Esophagus (tissue), 2 donors: ENCODE results near the gene BRD3. TPM values are rescaled to one million over a fixed set of nuclear protein-coding genes. Genes with fewer than 3 reads are reported as not detected.
A peak's percentile ranks its signal among the peaks of the same experiment; 100 is the strongest.

ENCODE experiments used
- H3K27ac ChIP-seq, 2 donors: one replicate each; pipeline ENCODE4 v1.5.1; 2013; ENCODE audit warnings: low read depth in 2 of 2, mild to moderate bottlenecking in 2 of 2, inconsistent platforms in 1 of 2, low read length in 1 of 2, moderate library complexity in 1 of 2
- H3K27me3 ChIP-seq, 2 donors: one replicate each; pipeline ENCODE4 v1.6.1; 2013; ENCODE audit warnings: low read length in 2 of 2, control low read depth in 1 of 2, mild to moderate bottlenecking in 1 of 2; ENCODE audit not compliant: insufficient read depth in 2 of 2, control insufficient read depth in 1 of 2
- H3K36me3 ChIP-seq, 2 donors: one replicate each; pipeline ENCODE4 v1.6.1; 2013; ENCODE audit warnings: low read length in 1 of 2; ENCODE audit not compliant: control insufficient read depth in 2 of 2, insufficient read depth in 2 of 2
- H3K4me1 ChIP-seq, 2 donors: one replicate each; pipeline ENCODE4 v1.6.1; 2013; ENCODE audit warnings: low read length in 1 of 2; ENCODE audit not compliant: control insufficient read depth in 2 of 2, insufficient read depth in 2 of 2
- H3K4me3 ChIP-seq, 2 donors: one replicate each; pipeline ENCODE4 v1.5.1; 2013; ENCODE audit warnings: low read length in 2 of 2, mild to moderate bottlenecking in 2 of 2, low read depth in 1 of 2, moderate library complexity in 1 of 2
- H3K9me3 ChIP-seq, 2 donors: one replicate each; pipeline ENCODE4 v1.6.1; 2013; ENCODE audit warnings: mild to moderate bottlenecking in 2 of 2, low read depth in 1 of 2, low read length in 1 of 2, moderate library complexity in 1 of 2; ENCODE audit not compliant: control insufficient read depth in 2 of 2, insufficient read depth in 1 of 2
- WGBS, 2 donors: extraction: QIAGEN DNeasy Blood & Tissue Kit; methylation state at CpG; one replicate each; pipeline ENCODE4 v1.1.7; 2013; 5-methylcytosine and 5-hydroxymethylcytosine counted together
- polyA plus RNA-seq, 2 donors: library from polyadenylated mRNA; stranded (reverse); fragments of 200-250 nt; gene quantifications; one replicate each; pipeline ENCODE4 v1.2.3, GENCODE V29; 2013
- donor health status: healthy with polysubstance abuse.
- donor health status: Bipolar disorder and iron deficiency.

Gene BRD3
- polyA plus RNA-seq, 2 donors = 4.5 to 6.6 TPM

- no peaks in the 10 kb centered on the region for H3K9me3 ChIP-seq
- 93 to 100% methylated on average over 1 of the region's 1 CpG for WGBS, 2 donors
- H3K27ac ChIP-seq = no peak overlapping the region
- H3K4me3 ChIP-seq = no peak overlapping the region
- no peaks in the 10 kb centered on the region for H3K36me3 ChIP-seq
- H3K27me3 ChIP-seq = no peaks in the 10 kb centered on the region
- no peaks in the 10 kb centered on the region for H3K4me1 ChIP-seq
These were observed 68.8 kb downstream of the BRD3 start for GRCh38 chr9:133998915-133999595.

GRCh38 chr9:133997584-133997983, 70.2 kb downstream of the BRD3 start:
- Histone ChIP-seq H3K9me3 (no peaks in the 10 kb centered on the region), H3K27ac (no peak overlapping the region), H3K27me3 (no peaks in the 10 kb centered on the region), H3K36me3 (no peaks in the 10 kb centered on the region), H3K4me3 (no peak overlapping the region), H3K4me1 (peaks cover 2 to 4% of the 10 kb centered on the region in 2 donors)
- WGBS, 2 donors = 88 to 94% methylated on average over 2 of the region's 2 CpGs

- peaks cover 2 to 4% of the 10 kb centered on the region in 2 donors for H3K4me1 ChIP-seq
- 57 to 61% methylated on average over 24 of the region's 24 CpGs for WGBS, 2 donors
- H3K9me3 ChIP-seq = no peaks in the 10 kb centered on the region
These were observed 71.0 kb downstream of the BRD3 start for GRCh38 chr9:133996531-133997520.

GRCh38 chr9:133995012-133995896, 72.6 kb downstream of the BRD3 start:
- H3K27ac ChIP-seq = no peak overlapping the region
- WGBS, 2 donors = 60 to 68% methylated on average over 17 of the region's 17 CpGs
- H3K27me3 ChIP-seq = no peaks in the 10 kb centered on the region
- H3K4me3 ChIP-seq = no peak overlapping the region
- H3K36me3 ChIP-seq = no peaks in the 10 kb centered on the region
- no peaks in the 10 kb centered on the region for H3K9me3 ChIP-seq
- peaks cover 4 to 12% of the 10 kb centered on the region in 2 donors for H3K4me1 ChIP-seq

More at GRCh38 chr9:133996531-133997520, 71.0 kb downstream of the BRD3 start:
- no peaks in the 10 kb centered on the region for H3K36me3 ChIP-seq
- no peak overlapping the region for H3K27ac ChIP-seq
- no peaks in the 10 kb centered on the region for H3K27me3 ChIP-seq
- H3K4me3 ChIP-seq = no peak overlapping the region

- no peaks in the 10 kb centered on the region for H3K27me3 ChIP-seq
- H3K36me3 ChIP-seq = no peaks in the 10 kb centered on the region
- whole genome bisulfite sequencing, 2 donors = 7 to 14% methylated on average over 11 of the region's 11 CpGs
- H3K27ac ChIP-seq = no peak overlapping the region
- peaks cover 4 to 14% of the 10 kb centered on the region in 2 donors for H3K4me1 ChIP-seq
- H3K9me3 ChIP-seq = no peaks in the 10 kb centered on the region
- no peak overlapping the region for H3K4me3 ChIP-seq
These were observed 73.3 kb downstream of the BRD3 start for GRCh38 chr9:133994353-133995011.

GRCh38 chr9:133993635-133994253, 74.1 kb downstream of the BRD3 start:
- Histone ChIP-seq H3K9me3 (no peaks in the 10 kb centered on the region), H3K27me3 (no peaks in the 10 kb centered on the region), H3K36me3 (no peaks in the 10 kb centered on the region), H3K4me1 (peaks cover 4 to 14% of the 10 kb centered on the region in 2 donors), H3K27ac (peak overlapping the region in 1 of 2 donors; percentile 34), H3K4me3 (peak overlapping the region in 1 of 2 donors; percentile 59)
- WGBS, 2 donors = 39 to 48% methylated on average over 16 of the region's 16 CpGs

- WGBS, 2 donors = 0 to 1% methylated on average over 62 to 74 of the region's 74 CpGs
- Histone ChIP-seq H3K4me1 (peaks cover 4 to 14% of the 10 kb centered on the region in 2 donors), H3K9me3 (no peaks in the 10 kb centered on the region), H3K27me3 (no peaks in the 10 kb centered on the region), H3K27ac (peak overlapping the region; percentile 84 to 90), H3K4me3 (peak overlapping the region; percentile 59 to 68), H3K36me3 (no peaks in the 10 kb centered on the region)
These were observed 74.8 kb downstream of the BRD3 start for GRCh38 chr9:133992780-133993634.
